Jurkat, Clone E6-1 (cell line): ENCODE results near the gene ACTC1.

Experiments used
- DNase-seq: peaks from one replicate; pipeline ENCODE4 v3.0.0-alpha.2; 2011; ENCODE audit warnings: low read depth, low spot score
- H3K4me3 ChIP-seq: 2 replicates; pipeline ENCODE4 v1.5.1; 2011; ENCODE audit warnings: mild to moderate bottlenecking, low read length, control low read depth, moderate library complexity

The ACTC1 gene

DNA sequence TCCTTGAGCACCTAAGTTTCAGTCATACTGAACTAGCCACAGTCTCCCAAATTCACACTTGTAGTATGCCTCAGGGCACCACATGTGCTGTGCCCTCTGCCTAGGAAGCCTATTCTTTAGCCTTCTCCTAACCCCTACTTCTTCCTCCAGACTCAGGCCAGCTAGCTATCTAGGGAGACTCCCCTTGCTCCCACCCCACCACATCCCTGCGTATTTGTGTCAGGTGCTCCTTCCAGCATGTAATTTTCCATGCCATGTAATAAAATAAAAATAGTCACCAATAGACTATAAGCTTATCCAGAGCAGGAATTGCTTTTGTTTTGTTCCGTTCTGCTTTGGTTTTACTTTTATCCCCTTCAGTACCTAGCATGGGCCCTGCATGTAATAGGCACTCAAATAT is 25.6 kb downstream of the ACTC1 start:
- H3K4me3 ChIP-seq: no peak overlapping the region
- DNase-seq: no peak

- no peak for DNase-seq
- H3K4me3 ChIP-seq: no peak overlapping the region
Observed at GRCh38 chr15:34768530-34768929, 26.8 kb downstream of the ACTC1 start.

DNA sequence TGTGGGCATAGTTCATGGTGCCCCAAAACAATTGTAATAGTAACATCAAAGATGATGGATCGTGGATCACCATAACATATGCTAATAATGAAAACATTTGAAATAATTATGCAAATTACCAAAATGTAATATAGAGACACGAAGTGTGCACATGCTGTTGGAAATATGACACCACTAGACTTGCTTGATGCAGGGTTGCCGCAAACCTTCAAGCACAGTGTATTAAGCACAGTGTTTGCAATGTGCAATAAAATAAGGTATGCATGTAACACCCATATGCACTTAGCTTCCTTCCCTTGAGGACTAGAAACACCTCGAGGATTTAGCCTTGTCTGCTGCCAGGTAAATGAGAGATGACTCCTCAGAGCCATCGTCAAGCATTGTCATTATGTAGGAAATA is 29.6 kb downstream of the ACTC1 start:
- no peak overlapping the region for H3K4me3 ChIP-seq
- no peak for DNase-seq

DNA sequence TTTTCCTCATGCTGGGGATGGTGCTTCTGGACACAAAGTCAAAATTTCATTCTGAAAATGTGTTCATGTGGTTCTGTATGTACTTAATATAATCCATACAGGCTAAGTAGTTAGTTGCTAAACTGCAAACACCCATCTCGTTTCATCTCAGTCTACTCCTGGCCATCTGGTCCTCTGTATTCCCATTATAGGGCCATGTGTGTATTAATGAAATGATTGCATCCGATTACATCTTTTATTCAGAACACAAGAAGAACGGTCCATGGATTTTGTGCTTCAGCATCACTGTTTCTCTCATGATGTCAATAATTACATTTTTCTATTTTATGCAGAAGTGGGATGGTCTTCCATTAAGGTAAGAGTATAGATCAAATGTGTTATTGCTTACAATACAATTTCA is 34.4 kb downstream of the ACTC1 start:
- no peak for DNase-seq
- no peak overlapping the region for H3K4me3 ChIP-seq

- H3K4me3 ChIP-seq: no peak overlapping the region
- no peak for DNase-seq
Observed at GRCh38 chr15:34759992-34760391, 35.4 kb downstream of the ACTC1 start.

DNA sequence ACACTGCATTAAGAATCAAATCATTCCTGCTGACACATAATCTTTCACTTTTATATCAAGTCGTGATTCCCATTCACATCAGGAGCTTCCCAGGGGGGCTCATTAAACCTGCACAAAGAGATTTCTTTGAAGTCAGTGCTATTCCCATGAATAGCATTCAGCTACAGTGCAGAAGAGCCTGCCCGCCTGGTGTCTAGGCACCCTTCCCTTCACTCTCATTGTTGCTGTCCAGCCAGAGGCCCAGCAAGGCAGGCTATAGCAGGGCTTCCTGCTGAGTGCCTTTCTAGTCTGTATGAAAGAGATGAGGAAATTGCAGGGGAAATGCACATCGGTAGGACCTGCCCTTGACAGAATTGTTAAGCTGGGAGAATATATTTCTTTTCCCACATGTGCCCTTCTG is 36.0 kb downstream of the ACTC1 start:
- no peak for DNase-seq

DNA sequence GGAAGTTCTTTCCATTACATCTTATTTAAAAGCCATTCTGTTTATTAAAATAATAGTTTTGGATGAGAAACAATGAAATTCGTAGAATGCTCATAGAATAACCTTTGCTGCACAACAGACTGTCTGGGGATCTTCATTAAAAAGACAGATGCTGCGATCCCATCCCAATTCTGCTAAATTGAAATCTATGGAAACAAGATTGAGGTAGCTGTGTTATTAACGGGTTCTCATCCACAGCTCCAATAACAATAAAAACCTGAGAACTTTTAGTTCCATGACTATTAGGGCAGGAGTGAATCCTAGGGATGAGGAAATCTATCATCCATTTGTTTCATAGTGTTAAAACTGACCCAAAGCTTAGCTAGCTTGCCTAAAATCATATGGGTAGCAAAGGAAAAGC is 38.1 kb downstream of the ACTC1 start:
- H3K4me3 ChIP-seq: no peak overlapping the region
- no peak for DNase-seq

More for the DNA sequence above, 36.0 kb downstream of the ACTC1 start:
- H3K4me3 ChIP-seq: no peak overlapping the region

- H3K4me3 ChIP-seq: no peak overlapping the region
Observed at GRCh38 chr15:34755419-34755773, 40.0 kb downstream of the ACTC1 start.

DNA sequence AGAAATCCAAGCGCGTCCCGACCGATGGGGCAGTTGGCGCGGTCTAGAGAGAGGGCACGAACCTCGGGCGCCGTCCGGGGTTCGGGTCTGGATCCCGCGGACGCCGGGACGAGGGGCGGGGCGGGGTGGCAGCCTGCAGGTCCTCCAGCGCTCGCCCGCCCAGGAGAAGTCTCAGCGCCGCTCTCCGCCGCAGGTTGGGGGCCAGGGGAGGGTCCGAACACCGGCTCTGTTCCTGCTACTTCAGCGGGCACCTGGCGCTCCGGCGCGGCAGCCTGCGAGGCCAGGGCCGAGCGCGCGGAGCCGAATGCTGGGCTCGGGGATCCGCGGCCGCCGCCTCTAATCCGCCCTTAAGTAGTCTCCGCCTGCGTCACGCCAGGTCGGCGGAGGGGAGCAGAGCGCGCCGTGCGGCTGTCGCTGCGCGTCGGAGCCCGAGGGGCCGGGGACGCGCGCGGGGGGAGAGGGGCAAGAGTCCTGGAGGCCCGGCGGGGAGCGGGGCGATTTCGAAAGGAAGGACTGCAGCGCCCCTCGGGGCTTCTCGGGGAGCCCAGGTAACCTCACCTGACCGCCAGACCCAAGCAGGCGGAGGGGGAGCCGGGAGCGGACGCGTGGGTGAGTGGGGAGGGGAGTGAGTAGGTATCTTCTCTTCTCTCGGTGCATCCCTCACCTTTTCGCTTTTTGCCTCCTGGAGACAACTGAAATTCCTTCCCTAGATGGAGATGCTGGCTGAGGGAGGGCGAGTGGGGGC is 40.5 kb downstream of the ACTC1 start, which contains the start of gene GJD2:
GJD2 (minus strand) TSS at position 325 of the 745 bp plus-strand sequence. CDS start 510 bp downstream, outside the sequence.
- no peak for DNase-seq

More at GRCh38 chr15:34755419-34755773, 40.0 kb downstream of the ACTC1 start:
- DNase-seq: no peak

GRCh38 chr15:34754171-34754601 is 41.2 kb downstream of the ACTC1 start:
- H3K4me3 ChIP-seq: no peak overlapping the region
- no peak for DNase-seq

More for the DNA sequence above, 40.5 kb downstream of the ACTC1 start, which contains the start of gene GJD2:
- H3K4me3 ChIP-seq: no peak within 1 kb of the TSS

- peak; percentile 16 for DNase-seq
- H3K4me3 ChIP-seq: no peak overlapping the region
Observed at GRCh38 chr15:34753236-34753894, 42.0 kb downstream of the ACTC1 start.

DNA sequence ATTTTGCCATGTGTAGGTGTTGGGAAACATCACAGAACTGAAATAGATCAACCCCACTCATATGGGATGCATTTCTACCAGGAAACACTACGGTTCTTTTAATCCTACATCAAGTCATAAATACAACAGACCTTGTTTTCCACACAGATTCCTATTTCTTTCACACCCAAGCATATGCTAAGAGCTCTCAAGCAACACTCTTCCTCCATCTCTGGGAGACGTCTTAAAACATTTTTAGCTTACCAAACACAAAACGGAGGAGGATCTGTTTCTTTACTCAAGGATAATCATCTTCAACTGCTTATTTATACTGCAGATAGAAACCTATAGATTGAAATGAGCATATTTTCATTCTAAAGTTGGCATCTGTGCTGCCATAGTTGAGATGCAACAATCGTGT is 45.7 kb downstream of the ACTC1 start:
- no peak overlapping the region for H3K4me3 ChIP-seq
- DNase-seq: no peak
